H4 (cell line): Measurements from ENCODE around the gene INPP5F. TPM values are rescaled to one million over a fixed set of nuclear protein-coding genes. Genes with fewer than 3 reads are reported as not detected.
"Not testable (repeated sequence)": the region's sequence is repeated elsewhere in the genome, so short reads cannot be mapped to it uniquely, and the experiment has no call there.

Experiments used
- DNase-seq: peaks from one replicate; pipeline ENCODE4 v3.0.0-alpha.2; 2015; ENCODE audit warnings: low spot score
- total RNA-seq: library from RNA; depleted of rRNA; stranded (reverse); fragments of >200 nt; shearing (Covaris generic); gene quantifications from 2 replicates; pipeline ENCODE4 v1.2.3, GENCODE V29; 2014

Gene INPP5F
- total RNA-seq, 1 experiment from 2014 or later = 9.5 TPM

DNA sequence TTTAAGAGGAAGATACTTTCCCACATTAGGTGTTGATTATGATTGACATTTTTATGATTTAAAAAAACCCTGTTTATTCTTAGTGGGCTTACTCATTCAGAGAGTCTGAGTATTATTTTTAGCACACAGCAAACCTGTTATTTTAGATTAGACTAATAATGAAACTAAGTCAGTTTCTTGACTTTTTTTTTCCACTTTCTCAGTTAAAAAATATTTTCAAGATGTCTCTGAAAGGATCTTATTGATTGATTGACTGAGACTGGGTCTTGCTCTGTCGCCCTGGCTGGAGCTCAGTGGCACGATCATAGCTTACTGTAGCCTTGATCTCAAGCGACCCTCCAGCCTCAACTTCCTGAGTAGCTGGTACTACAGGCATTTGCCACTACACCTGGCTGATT lies 20.4 kb upstream of the INPP5F start:
- no peak for DNase-seq

DNA sequence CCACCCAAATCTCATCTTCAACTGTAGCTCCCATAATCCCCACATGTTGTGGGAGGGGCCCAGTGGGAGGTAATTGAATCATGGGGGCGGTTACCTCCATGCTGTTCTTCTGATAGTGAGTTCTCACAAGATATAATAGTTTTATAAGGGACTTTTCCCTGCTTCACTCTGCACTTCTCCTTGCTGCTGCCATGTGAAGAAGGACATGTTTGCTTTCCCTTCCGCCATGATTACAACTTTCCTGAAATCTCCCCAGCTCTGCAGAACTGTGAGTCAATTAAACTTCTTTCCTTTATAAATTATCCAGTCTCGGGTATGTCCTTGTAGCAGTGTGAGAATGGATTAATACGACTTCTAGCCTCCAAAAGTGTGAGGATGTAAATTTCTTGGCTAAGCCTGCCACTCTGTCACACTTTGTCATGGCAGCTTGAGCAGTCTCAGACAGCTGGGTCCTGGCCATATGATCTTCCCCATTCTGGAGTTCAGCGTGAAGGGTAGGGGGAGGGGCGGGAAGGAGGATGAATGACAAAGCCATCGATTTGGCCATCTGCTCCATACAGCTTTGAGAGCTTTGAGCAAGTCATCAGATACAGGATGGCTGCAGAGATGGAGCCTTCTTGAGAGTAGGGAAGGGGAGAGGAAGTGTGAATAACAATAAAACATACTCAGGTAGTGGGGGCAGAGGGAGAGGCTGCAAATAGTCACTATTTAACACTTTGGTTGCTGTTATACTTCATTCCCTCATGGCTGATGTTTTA lies 19.1 kb upstream of the INPP5F start:
- DNase-seq = no peak

DNA sequence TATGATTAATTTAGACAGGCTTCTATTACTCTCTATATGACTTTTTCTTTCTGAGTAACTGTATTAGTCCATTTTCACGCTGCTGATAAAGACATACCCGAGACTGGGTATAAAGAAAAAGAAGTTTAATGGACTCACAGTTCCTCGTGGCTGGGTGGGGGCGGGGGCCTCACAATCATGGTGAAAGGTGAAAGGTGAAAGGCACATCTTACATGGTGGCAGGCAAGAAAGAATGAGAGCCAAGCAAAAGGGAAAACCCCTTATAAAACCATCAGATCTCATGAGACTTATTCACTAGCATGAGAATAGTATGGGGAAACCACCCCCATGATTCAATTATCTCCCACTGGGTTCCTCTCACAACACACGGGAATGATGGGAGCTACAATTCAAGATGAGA lies 18.5 kb upstream of the INPP5F start:
- DNase-seq = not testable (repeated sequence)

DNA sequence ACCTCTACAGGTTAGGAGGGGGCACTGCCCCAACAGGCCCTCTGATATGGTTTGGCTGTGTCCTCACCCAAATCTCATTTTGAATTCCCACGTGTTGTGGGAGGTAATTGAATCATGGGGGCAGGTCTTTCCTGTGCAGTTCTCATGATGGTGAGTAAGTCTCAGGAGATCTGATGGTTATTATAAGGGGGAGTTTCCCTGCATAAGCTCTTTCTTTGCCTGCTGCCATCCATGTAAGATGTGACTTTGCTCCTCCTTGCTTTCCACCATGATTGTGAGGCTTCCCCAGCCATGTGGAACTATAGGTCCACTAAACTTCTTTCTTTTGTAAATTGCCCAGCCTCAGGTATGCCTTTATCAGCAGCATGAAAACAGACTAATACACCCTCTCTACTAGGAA lies 14.9 kb upstream of the INPP5F start:
- not testable (repeated sequence) for DNase-seq

DNA sequence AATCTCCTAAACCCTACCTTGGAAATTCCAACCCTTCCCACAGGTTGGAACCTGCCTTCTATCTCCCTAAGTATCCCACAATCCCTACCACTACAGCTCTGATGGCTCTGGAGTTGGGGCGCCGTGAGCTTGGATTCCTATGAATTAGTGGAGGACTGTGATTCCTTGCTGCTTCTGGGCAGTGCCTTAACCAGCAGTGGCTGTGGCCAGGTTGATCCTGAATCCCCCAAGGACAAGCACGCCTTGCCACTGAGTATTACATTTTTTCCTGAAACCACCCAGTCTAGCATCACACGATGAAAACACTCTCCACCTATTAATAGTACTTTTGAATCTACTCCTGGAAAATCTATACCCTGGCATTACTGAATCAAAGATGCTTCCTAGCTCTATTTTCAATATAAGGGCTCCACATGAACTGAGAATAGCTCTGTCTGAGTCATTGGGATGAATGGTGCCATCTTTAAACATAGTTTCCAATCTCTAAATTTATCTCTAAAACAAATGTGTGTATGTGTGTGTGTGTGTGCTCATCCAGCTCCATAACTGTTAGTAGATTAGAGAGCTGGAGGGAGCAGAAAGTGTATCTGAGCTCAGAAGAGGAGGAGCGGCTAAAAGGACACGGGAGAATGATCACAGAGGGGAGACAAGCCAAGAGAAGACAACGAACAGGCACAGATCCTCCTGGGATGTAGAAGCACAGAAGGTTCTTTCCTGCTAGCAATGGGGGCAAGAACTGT lies 11.9 kb upstream of the INPP5F start:
- no peak for DNase-seq

DNA sequence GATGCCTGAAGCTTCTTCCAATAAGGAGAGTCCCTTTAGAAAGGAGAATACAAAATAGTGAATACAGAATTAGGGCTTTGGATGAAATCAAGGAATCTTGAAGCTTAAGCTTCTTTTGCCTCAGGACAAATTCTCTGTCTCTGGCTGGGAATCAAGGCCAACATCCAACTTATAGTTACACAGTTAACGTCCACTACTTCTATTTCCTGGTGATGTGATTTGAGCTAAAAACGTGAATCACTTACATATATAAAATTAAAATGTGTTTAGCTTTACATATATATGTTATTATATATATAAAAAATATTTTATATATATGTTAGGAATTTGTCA lies 11.4 kb upstream of the INPP5F start:
- DNase-seq = no peak

DNA sequence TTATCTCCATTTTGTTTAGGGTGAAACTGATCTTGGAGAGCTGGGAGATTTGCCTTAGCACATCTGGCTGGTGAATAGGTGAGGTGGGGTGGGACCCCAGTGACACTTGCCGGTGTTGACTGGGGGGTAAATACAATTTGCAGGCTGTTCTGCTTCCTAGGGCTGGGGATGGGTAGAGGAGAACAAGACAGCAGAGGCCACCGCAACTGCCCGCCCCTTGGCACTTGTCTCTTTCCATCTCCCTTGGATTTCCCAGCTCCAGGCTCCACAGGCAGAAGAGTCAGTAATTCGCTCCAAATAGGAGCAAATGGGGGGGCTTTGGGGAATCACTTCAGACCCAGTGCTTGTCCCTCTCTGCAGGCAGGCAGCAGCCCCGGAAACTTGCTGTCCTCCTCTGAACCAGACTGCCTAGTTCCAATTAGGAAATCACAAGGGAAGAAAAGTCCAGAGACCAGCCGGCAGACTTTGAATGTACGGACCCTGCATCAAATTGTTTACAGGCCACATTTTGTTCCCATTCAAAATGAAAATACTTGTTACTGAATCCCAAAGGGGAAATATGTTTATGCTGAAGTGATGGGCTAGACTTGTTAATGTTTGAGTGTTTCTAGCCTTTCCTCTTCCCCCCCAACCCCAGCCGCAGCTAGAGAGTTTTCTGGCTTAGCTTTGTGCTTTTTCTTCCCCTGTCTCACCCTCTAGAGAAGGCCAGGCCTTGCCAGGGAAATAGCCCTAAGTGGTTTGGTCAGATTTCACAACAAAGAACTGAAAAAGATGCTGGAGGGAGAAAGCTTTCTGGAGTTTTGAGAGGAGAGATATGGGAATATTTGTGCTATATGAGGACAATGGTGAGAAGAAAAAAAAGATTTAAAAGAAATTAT lies 10.0 kb upstream of the INPP5F start:
- no peak for DNase-seq

DNA sequence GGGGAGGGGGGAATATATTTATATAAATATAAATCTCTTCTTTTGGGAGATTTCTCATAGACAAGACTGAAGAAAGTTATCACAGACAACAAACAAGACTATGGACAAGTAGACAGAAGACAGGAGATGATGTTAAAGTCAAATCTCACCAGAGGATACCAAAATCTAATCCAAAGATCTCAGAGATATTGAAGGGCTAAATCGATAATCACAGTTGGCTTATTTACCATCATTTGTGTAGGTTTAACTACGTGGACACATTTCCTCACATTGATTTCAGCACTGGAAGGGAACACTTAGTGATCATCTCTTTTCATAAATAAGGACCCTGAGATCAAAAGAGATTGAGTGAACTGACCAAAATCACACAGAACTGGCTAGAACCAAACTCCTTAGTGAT lies 2.7 kb upstream of the INPP5F start:
- DNase-seq = no peak

DNA sequence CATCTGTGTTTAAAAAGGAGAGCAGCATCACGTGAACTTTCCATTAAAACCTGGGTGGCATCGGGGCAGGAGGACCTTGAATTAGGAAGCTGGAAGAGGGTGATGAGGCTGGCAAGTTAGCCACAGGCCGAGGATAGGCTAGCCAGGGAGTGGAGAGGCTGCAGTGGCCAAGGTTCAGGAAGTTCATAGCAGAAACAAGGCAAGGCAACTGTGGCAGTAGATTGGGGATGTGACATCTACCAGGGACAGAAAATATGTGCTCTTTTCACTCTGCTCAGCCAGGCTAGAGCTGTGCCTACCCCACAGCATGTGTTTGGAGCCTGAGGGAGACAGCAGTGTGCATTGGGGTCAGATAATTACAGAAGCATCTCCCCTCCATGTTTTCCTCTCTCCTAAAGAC lies 2.2 kb upstream of the INPP5F start:
- DNase-seq = no peak

DNA sequence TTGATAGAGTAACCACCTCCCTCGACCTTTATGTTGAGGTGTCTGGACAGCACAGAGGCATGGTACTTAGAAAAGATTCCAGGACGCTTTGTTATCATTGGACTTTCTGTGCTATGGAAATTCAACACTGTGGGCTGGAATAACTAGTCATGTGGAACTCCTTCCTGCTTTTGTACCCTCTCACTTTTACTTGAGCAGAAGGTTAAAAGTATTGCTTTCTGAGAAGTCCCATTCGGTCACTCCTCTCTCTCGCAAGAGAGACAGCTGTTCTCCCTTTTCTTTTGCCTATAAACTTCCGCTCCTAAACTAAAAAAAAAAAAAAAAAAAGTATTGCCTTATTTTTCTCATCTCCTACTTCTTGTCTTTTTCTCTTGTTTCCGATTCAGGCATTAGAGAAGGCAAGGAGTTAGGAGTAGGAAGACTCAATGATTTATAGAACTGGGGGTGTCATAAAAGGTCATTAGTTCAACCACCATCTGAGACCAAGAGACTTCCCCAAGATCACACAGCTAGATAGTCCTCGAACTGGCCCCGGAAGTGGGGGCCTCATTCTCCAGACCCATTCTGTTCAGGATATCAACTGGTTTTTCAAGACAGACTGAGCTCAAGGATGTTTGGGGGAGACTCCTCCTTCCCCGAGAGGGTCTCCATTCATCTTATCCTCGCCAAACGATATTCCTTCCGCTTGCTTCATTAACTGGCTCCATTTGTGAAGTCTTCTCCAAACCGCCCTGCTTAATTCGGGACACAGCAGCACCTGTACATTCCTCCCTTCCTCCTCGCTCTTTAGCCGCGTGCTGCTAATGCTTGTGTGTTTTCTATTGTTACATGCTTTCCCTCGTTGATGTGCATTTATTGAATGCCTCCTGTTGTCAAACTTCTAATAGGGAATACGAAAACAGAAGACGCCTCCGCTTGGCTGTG lies 995 bp upstream of the INPP5F start:
- DNase-seq = no peak

DNA sequence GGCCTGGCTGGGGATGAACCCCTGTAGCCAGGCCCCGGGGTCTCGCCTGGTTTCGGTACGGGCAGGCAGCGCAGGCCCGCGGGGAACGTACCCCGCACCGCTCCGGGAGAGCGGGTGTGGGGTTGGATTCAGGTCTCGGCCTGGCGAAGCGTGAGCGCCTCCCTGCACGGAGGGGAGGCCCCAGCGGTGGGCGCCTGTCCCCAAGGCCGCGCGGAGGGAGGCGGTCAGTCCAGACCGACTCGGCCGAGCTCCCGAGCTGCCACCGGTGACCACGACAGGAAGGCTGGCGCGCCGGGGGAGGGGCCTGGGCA lies 378 bp upstream of the INPP5F start:
- DNase-seq = no peak

DNA sequence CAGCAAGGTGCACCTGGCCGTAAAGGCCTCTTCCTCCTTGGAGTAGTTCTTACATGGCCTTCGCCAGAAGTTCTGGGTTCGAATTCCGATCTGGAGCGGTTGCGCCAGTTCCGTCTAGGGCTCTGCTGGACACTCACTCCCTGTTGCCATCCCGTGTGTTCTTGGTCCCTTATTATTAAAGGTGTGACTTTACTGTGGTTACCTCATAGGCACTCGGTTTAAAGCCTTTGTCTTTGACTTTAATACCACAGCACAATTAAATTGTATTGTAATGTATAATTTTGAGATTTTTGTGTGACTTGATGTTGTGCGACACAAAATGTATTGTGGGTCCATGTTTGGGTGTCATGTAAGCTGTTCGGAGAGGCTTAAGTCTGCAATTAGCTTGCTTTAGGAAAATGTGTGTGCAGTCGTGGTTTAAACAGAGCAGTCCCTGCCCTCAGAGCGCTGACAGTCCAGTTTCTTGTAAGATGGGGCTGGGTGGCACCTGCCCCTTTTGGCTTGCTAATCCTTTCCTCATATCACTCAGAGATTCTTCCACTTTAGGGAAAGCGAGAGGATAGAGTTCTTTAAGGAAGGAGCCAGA lies 919 bp downstream of the INPP5F start:
- no peak for DNase-seq

DNA sequence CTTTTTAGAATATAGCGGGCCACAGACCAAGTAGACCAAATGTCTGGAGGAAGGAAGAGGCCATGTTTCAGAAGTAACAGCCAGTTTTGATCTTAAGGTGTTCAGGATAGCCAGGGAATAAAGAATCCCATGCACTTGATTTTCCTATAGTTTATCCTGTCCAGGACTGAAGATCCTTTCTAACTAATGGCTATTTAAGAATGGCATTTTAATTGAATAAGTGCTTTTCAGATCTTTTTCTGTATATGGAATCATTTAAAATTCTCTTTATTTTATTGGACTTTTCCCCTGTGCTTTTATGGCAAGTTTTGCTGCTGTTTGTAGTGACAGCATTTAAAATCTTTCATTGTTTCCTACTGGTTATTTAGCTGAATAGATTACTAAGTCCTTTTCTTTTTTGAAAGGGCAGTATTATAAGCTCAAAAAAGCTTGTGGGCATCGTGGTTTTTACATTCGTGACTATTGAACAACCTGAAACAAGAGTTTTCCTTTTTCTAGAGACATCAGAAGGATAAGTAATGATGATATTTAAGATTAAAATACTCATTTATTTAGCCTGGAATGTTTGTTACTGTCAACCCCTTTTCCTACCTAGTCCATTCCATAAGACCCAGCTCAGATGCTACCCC lies 2.4 kb downstream of the INPP5F start:
- DNase-seq = no peak

DNA sequence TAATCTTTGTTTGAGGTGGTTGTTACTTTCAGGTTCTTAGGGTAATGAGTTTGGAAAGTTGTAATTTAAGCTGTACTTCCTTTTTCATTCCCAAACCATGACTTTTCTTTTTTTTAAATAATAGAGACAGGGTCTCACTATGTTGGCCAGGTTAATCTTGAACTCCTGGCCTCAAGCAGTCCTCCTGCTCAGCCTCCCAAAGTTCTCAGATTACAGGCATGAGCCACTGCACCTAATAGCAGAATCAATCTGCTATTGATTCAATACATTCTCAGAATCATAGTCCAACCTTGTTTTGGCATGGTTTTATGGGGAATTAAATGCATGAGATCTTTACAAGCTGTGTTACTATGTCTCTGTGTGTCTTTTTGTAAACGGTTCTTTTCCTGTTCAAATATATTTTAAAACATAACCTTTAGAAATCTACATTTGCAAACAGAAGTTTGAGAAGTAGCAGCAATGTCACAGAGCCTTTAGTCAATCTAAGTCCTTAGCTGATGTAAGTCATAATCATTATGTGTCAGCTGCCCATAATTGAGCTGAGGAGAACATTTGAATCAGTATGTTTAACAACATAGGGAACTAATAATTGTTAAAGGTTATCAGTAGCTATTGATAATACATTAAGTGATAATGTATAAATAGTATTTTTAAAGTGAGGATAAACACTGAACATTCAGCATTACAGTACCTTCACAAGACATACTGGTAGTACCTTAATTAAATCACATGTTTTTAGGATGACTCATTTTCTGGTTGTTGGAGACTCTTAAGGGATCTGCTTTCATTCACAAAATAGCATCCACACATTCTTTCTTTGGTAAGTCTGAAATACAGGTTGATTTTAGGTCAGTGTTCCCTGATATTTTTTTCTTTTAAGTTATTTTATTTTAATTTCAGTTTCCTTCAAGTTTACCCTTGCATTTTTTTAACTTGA lies 8.8 kb downstream of the INPP5F start:
- peak; percentile 44 for DNase-seq

DNA sequence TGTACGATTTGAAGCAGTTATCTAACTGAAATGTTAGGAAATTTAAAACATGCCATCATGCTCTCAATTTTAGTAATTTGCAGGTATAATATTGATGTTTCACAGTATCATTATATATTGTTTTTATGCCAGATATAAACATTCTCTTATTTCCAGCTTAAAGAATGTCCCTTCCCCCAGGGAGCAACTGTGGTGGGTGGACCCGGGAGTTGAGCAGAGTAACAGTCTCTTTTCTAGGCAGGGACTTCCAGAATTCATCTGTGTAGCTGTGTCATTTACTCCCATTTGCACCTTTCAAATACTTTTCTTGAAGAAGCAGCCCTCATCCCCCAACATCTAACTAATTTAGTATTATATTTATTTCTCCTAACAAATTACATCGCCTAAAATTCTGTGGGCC lies 9.6 kb downstream of the INPP5F start:
- DNase-seq = no peak

DNA sequence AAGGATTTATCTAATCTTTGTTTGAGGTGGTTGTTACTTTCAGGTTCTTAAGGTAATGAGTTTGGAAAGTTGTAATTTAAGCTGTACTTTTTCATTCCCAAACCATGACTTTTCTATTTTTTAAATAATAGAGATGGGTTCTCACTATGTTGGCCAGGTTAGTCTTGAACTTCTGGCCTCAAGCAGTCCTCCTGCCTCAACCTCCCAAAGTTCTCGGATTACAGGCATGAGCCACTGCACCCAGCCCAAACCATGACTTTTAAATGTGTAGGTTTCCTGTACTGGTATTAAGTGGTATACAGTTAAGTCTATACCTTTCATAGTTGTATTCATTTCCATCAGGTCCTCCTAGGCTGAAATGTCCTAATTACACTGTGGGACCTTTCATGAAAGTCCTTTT lies 10.4 kb downstream of the INPP5F start:
- DNase-seq = no peak

DNA sequence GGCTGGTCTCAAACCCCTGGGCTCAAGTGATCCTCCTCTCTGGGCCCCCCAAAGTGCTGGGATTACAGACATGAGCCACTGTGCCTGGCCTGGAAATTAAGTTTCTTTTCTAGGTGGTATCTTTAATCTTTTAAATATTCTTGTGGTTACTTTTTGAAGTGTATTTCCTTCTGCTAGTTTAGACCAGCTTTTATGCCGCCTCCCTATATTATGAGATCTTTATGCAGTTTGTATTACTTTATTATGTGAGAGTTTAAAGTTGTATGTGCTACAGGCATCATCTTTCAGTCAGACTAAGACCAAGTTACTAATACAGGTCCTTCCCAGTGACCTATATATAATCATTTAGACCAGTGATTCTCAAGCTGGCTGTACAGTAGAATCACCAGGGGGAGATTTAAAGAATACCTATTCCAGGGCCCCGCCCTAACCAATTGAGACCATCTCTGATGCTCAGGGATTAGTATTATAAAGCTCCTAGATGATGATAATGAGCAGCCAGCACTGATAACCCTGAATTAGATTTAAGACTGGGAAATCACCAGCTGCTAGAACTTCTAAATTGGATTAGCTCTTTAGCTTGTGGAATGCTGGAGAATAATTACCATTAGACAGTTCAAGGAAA lies 11.3 kb downstream of the INPP5F start:
- DNase-seq = no peak

DNA sequence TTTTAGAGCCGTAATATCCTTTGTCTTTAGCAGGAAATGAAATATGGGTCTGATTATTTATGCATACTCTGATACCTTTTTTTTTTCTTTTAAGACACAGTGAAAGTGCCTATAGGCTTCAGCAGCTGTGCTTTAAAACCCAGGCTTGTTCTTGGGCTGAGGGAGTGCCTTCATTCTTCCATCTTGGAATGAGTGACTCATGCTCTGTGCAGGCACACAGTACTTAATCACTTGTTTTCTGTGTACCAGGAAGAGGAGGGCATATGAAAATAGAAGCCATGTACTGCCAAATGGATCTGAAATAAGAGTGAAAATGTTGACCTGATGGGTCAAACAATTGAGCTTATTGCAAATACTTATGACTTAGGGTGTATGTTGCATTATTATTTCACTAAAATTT lies 12.0 kb downstream of the INPP5F start:
- peak; percentile 75 for DNase-seq

DNA sequence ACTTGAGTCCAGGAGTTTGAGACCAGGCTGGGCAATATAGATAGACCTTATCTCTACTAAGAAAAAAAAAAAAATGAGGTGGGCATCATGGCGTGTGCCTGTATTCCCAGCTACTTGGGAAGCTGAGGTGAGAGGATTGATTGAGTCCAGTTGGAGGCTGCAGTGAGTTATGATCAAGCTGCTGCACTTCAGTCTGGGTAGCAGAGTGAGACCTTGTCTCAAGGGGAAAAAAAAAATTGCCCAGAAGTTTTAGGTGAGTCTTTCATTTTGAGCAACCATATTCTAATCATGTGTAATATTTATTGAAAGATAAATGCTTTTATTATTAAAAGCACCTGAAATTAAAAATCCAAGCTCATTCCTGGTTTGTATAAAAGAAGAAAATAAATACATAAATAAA lies 13.1 kb downstream of the INPP5F start:
- DNase-seq = no peak
